Measurements from ENCODE around the gene EFTUD2. TPM values are rescaled to one million over a fixed set of nuclear protein-coding genes. Genes with fewer than 3 reads are reported as not detected.
A peak's percentile ranks its signal among the peaks of the same experiment; 100 is the strongest.

EFTUD2 gene
- total and polyA plus RNA-seq, 2 of the 4 experiments (the other 2 are of a cell fraction) = 72.5 to 126 TPM

DNA sequence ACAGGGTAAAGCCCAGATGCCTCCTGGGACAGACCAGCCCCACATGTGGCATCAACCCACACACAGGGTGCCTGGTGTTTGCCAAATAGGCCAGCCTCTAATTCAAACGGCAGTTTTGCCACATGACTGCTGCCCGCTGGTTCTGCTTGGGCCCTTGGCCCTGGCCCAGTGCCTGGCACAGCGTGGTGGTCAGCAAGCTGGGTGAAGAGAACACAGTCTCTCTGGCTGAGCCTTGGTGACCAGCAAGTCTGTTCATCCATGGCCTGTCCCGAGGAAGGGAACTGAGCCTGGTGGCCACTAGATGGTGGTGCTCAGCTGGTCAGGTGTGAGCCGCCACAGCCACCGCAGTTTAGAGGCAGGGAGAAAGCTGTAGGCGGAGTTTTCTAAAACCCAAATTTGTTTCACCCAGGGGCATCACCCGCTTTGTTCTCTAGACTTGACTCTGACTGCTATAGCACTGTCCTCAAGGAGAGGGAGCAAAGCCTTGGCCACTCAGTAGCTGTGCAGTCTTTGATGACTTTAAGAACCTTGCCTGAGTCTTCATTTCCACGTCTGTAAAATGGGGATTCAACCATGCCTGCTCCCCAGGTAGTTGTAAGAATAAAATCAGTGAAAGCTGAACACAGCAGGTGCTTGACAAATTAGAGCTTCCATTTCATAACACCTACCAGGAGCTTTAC is 20.8 kb upstream of the EFTUD2 start (continued):
- TF ChIP-seq, protein P1, sequence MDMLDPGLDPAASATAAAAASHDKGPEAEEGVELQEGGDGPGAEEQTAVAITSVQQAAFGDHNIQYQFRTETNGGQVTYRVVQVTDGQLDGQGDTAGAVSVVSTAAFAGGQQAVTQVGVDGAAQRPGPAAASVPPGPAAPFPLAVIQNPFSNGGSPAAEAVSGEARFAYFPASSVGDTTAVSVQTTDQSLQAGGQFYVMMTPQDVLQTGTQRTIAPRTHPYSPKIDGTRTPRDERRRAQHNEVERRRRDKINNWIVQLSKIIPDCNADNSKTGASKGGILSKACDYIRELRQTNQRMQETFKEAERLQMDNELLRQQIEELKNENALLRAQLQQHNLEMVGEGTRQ (IDR thresholded peaks at IDR 0.05; ENCODE audit: low read depth, low read length) = no peak; the same call in 1 of the 2 replicates
- TF ChIP-seq NFE2L2 (IDR thresholded peaks at IDR 0.05; ENCODE audit: low read depth, low read length) = no peak

DNA sequence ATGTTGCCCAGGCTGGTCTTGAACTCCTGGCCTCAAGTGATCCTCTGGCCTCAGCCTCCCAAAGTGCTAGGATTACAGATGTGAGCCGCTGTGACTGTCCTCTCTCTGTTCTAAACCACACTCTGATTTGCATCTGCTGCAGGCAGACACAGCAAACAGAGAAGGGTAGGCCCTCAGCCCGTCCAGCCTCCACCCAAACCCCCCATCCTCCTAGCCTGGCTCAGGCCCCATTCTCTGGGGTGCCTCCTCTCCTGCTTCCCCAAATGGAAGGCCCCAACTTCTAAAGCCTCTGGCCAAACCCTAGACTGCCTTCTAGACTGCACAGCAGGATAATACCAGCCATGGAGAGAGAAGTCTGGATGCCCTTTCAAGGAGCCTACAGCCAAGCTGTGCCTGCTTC is 20.2 kb upstream of the EFTUD2 start:
- Histone ChIP-seq H3K4me2 (ENCODE audit: low read depth, low read length) (no peak overlapping the region), H3K9ac (ENCODE audit: low read depth, low read length) (no peak overlapping the region), H3K4me1 (ENCODE audit: control insufficient read depth, insufficient read depth, low read length) (peaks cover 9% of the 10 kb centered on the region; the same call in 1 of the 2 replicates), H3K9me3 (ENCODE audit: control insufficient read depth, insufficient read depth, low read length) (no peaks in the 10 kb centered on the region), H3K56ac (ENCODE audit: extremely low read depth, insufficient read depth, low read length) (no peak overlapping the region), H2AK9ac (replicated peaks; ENCODE audit: low read depth, low read length, poor library complexity) (peak overlapping the region; percentile 74), H3K18ac (ENCODE audit: low read depth, low read length) (no peak overlapping the region), H3K27me3 (ENCODE audit: control insufficient read depth, insufficient read depth, low read length) (peaks cover 8% of the 10 kb centered on the region; the same call in 1 of the 2 replicates), H2BK20ac (ENCODE audit: low read depth, low read length) (no peak overlapping the region), H2BK15ac (ENCODE audit: low read depth, low read length) (no peak overlapping the region), H3K23ac (ENCODE audit: low read depth, low read length) (no peak overlapping the region), H2BK5ac (ENCODE audit: low read depth, low read length, poor library complexity, severe bottlenecking) (no peak overlapping the region), H3K14ac (replicated peaks; ENCODE audit: low read depth, low read length) (no peak overlapping the region), H2BK120ac (ENCODE audit: low read depth, low read length) (0 out of 2 replicates have a peak overlapping the region, but pooled peaks have one; percentile 58), H3K27ac (ENCODE audit: insufficient read depth, low read length) (no peak overlapping the region), H3K9me1 (ENCODE audit: insufficient read depth, low read length) (no peaks in the 10 kb centered on the region), H3K79me1 (ENCODE audit: low read depth in 1 of 2, low read length in 2 of 2) (no peaks in the 10 kb centered on the region), H3K4ac (ENCODE audit: low read depth, low read length) (peak overlapping the region; percentile 53), H4K20me1 (ENCODE audit: insufficient read depth, low read length) (no peaks in the 10 kb centered on the region; the same call in 1 of the 2 replicates), H2AFZ (replicated peaks; ENCODE audit: low read length, poor library complexity) (peak overlapping the region; percentile 87), H4K8ac (ENCODE audit: low read depth in 2 of 2, low read length in 2 of 2) (no peak overlapping the region), H4K91ac (ENCODE audit: insufficient read depth, low read depth, low read length) (no peak overlapping the region), H4K5ac (ENCODE audit: low read depth, low read length) (no peak overlapping the region), H3K4me3 (ENCODE audit: insufficient read depth, low read depth, low read length) (no peak overlapping the region), H3K36me3 (ENCODE audit: control insufficient read depth, insufficient read depth, low read length) (no peaks in the 10 kb centered on the region), H2AK5ac (ENCODE audit: low read depth, low read length) (no peak overlapping the region; the same call in none of the 2 replicates)
- ATAC-seq (ENCODE audit: low read depth) = no peak
- no peak for DNase-seq
- TF ChIP-seq MAFK (IDR thresholded peaks at IDR 0.05; ENCODE audit: low read depth, low read length) = no peak
- TF ChIP-seq MXI1 (IDR thresholded peaks at IDR 0.05; ENCODE audit: borderline replicate concordance, low read depth, low read length) = no peak
- TF ChIP-seq, protein P2, sequence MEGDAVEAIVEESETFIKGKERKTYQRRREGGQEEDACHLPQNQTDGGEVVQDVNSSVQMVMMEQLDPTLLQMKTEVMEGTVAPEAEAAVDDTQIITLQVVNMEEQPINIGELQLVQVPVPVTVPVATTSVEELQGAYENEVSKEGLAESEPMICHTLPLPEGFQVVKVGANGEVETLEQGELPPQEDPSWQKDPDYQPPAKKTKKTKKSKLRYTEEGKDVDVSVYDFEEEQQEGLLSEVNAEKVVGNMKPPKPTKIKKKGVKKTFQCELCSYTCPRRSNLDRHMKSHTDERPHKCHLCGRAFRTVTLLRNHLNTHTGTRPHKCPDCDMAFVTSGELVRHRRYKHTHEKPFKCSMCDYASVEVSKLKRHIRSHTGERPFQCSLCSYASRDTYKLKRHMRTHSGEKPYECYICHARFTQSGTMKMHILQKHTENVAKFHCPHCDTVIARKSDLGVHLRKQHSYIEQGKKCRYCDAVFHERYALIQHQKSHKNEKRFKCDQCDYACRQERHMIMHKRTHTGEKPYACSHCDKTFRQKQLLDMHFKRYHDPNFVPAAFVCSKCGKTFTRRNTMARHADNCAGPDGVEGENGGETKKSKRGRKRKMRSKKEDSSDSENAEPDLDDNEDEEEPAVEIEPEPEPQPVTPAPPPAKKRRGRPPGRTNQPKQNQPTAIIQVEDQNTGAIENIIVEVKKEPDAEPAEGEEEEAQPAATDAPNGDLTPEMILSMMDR (conservative IDR thresholded peaks at IDR 0.05; ENCODE audit: low read depth, low read length) = no peak
- TF ChIP-seq, protein P3, sequence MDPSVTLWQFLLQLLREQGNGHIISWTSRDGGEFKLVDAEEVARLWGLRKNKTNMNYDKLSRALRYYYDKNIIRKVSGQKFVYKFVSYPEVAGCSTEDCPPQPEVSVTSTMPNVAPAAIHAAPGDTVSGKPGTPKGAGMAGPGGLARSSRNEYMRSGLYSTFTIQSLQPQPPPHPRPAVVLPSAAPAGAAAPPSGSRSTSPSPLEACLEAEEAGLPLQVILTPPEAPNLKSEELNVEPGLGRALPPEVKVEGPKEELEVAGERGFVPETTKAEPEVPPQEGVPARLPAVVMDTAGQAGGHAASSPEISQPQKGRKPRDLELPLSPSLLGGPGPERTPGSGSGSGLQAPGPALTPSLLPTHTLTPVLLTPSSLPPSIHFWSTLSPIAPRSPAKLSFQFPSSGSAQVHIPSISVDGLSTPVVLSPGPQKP (IDR thresholded peaks at IDR 0.05; ENCODE audit: borderline replicate concordance, low read depth, low read length) = no peak
- TF ChIP-seq RAD21 (IDR thresholded peaks at IDR 0.05; ENCODE audit: low read length) = no peak
- no peak for TF ChIP-seq CHD1 (IDR thresholded peaks at IDR 0.05; ENCODE audit: low read depth, low read length)
- no peak for TF ChIP-seq MAZ (IDR thresholded peaks at IDR 0.05; ENCODE audit: borderline replicate concordance, low read depth, low read length)
- TF ChIP-seq RCOR1 (IDR thresholded peaks at IDR 0.05; ENCODE audit: insufficient replicate concordance, low read length) = no peak
- no peak for TF ChIP-seq CEBPB (IDR thresholded peaks at IDR 0.05; ENCODE audit: low read depth, low read length)
- dilution Hi-C loops (cut with HindIII; ENCODE audit: low sequenced_read_pairs, unreplicated experiment) = no loop called here
- ChIA-PET POLR2A (ENCODE audit: unreplicated experiment) (no interaction called here), CTCF (interaction anchor here (0.7 to 6.6 kb wide), 6 partner anchors 11 to 127 kb away, joined by 3 to 62 read pairs (median 5); no protein-coding TSS in a partner anchor)
- in situ Hi-C loops (cut with MboI; ENCODE audit: low sequenced_read_pairs) = no loop called here
- intact Hi-C loops (cut with micrococcal nuclease) = no loop called here
- WGBS, 2 experiments (ENCODE audit: extremely low coverage in 2 of 2, insufficient read length in 1 of 2) = 57% methylated on average over 1 of the region's 2 CpGs; no CpG with 5 or more reads in 1 of the 2 experiments
- BruUV-seq (replicated peaks) = no TSS peak

All from IMR-90 (cell line).